SU-DHL-6 (cell line): ENCODE data around the gene ZNF552.

ENCODE experiments used
- EZH2phosphoT487 ChIP-seq: fragments of 200-600 bp; sonication (generic), shearing (Covaris generic); conservative IDR thresholded peaks from 2 replicates; pipeline ENCODE4 v1.6.1; 2018; ENCODE audit warnings: mild to moderate bottlenecking, antibody characterized with exemption, low read length, moderate library complexity, mixed read lengths
- TF ChIP-seq, protein P1 (sequence below): fragments of 200-600 bp; sonication (generic); IDR thresholded peaks from one replicate; pipeline ENCODE4 v1.5.1; 2017; ENCODE audit warnings: antibody characterized with exemption, mild to moderate bottlenecking, low read length, moderate library complexity; ENCODE audit not compliant: insufficient read depth, poor library complexity, severe bottlenecking

DNA sequence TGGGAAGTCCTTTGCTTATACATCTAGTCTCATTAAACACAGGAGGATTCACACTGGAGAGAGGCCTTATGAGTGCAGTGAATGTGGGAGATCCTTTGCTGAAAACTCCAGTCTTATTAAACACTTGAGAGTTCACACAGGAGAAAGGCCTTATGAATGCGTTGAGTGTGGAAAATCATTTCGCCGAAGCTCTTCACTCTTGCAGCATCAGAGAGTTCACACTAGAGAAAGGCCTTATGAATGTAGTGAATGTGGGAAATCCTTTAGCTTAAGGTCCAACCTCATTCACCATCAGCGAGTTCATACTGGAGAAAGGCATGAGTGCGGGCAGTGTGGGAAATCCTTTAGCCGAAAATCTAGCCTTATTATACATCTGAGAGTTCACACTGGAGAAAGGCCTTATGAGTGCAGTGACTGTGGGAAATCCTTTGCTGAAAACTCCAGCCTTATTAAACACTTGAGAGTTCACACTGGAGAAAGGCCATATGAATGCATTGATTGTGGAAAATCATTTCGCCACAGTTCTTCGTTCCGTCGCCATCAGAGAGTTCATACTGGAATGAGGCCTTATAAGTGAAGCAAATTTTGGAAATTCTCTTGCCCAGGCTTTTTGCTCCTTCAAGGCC, 35.4 kb downstream of the ZNF552 start:
- TF ChIP-seq, protein P1, sequence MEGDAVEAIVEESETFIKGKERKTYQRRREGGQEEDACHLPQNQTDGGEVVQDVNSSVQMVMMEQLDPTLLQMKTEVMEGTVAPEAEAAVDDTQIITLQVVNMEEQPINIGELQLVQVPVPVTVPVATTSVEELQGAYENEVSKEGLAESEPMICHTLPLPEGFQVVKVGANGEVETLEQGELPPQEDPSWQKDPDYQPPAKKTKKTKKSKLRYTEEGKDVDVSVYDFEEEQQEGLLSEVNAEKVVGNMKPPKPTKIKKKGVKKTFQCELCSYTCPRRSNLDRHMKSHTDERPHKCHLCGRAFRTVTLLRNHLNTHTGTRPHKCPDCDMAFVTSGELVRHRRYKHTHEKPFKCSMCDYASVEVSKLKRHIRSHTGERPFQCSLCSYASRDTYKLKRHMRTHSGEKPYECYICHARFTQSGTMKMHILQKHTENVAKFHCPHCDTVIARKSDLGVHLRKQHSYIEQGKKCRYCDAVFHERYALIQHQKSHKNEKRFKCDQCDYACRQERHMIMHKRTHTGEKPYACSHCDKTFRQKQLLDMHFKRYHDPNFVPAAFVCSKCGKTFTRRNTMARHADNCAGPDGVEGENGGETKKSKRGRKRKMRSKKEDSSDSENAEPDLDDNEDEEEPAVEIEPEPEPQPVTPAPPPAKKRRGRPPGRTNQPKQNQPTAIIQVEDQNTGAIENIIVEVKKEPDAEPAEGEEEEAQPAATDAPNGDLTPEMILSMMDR: no peak
- TF ChIP-seq EZH2phosphoT487: no peak
